Activated CD4-positive, alpha-beta T cell treated with anti-CD3 and anti-CD28 coated beads, Interleukin-2, amount 50 U/mL, for 16 hours (primary cell): ENCODE results near the gene ARRB1.
"Not testable (repeated sequence)": the region's sequence is repeated elsewhere in the genome, so short reads cannot be mapped to it uniquely, and the experiment has no call there.

ENCODE experiments used
- DNase-seq: peaks from one replicate; pipeline ENCODE4 v3.0.0-alpha.2; 2020

ARRB1 gene

GRCh38 chr11:75320046-75320618 is 31.3 kb downstream of the ARRB1 start:
- DNase-seq = no peak

GRCh38 chr11:75319035-75319877 is 32.2 kb downstream of the ARRB1 start:
- DNase-seq = no peak

- no peak for DNase-seq
These were observed 33.9 kb downstream of the ARRB1 start for GRCh38 chr11:75317446-75318122.

- DNase-seq = no peak
These were observed 36.0 kb downstream of the ARRB1 start for GRCh38 chr11:75315439-75315805.

- DNase-seq = no peak
These were observed 36.6 kb downstream of the ARRB1 start for GRCh38 chr11:75314771-75315438.

GRCh38 chr11:75313513-75314272 is 37.8 kb downstream of the ARRB1 start:
- no peak for DNase-seq

GRCh38 chr11:75312346-75312745 is 39.1 kb downstream of the ARRB1 start:
- DNase-seq = no peak

- no peak for DNase-seq
These were observed 39.6 kb downstream of the ARRB1 start for GRCh38 chr11:75311858-75312288.

- no peak for DNase-seq
These were observed 42.5 kb downstream of the ARRB1 start for GRCh38 chr11:75308986-75309385.

GRCh38 chr11:75308116-75308515 is 43.3 kb downstream of the ARRB1 start:
- DNase-seq = no peak

GRCh38 chr11:75307058-75307457 is 44.4 kb downstream of the ARRB1 start:
- DNase-seq = no peak

- DNase-seq = no peak
These were observed 44.9 kb downstream of the ARRB1 start for GRCh38 chr11:75306529-75306928.

- no peak for DNase-seq
These were observed 45.5 kb downstream of the ARRB1 start for GRCh38 chr11:75305993-75306392.

GRCh38 chr11:75305452-75305851 is 46.0 kb downstream of the ARRB1 start:
- no peak for DNase-seq

- DNase-seq = not testable (repeated sequence)
These were observed 46.5 kb downstream of the ARRB1 start for GRCh38 chr11:75304941-75305340.

GRCh38 chr11:75303544-75304224 is 47.8 kb downstream of the ARRB1 start:
- no peak for DNase-seq

- no peak for DNase-seq
These were observed 49.1 kb downstream of the ARRB1 start for GRCh38 chr11:75302371-75302770.

- DNase-seq = no peak
These were observed 49.7 kb downstream of the ARRB1 start for GRCh38 chr11:75301601-75302345.

- no peak for DNase-seq
These were observed 50.3 kb downstream of the ARRB1 start for GRCh38 chr11:75301131-75301530.

- no peak for DNase-seq
These were observed 52.5 kb downstream of the ARRB1 start for GRCh38 chr11:75298976-75299260.

GRCh38 chr11:75298191-75298975 is 53.1 kb downstream of the ARRB1 start:
- no peak for DNase-seq
